T-helper 1 cell (primary cell): ENCODE results near the gene FOXP1.

Experiments
- DNase-seq, 5 donors: peaks; one replicate each; pipeline ENCODE4 v3.0.0-alpha.2; 2012 to 2020
- total RNA-seq, 4 donors: gene quantifications; one replicate each; lab custom pipeline; 2026; lab: John Stamatoyannopoulos, UW

Gene FOXP1
- total RNA-seq: 226 to 307 (median 287) reads per million in 4 donors

DNA sequence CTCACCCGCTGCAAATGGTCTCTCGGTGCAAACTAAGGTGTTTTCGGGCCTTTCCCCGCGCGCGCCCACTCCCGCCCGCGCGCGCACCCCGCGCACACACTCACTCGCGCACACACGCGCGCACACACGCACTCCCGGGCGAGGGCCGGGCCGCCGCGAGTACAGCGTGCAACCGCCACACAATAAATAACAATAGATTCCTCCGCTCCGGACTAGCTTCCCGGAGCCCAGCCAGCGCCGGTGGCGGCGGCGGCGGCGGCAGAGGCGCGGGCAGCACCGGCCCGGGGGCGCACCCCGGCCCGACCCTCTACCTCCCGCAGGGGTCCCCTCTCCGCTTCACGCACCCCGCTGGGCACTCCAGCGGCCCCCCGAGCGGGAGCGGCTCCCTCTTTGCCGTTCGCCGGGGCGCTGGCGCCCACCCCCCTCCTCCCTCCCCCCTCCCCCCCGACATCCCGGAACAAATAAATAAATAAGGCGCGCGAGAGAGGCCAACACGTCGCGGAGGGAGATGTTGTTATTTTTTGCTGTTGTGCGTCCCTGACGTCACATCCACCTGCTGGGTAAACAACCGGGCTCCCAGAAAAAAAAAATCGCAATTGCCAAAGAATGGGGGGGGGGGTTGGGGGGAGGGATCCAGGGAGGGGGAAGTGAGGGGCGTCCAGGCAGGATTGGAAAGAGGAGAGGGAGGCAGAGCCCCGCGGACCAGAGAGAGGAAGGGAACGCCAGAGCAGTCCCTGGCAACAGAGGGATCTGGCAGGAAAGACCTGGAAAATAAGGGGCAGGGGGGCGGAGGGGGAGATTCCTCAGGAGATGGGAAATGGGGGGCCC is at the start of gene FOXP1:
Gene FOXP1, minus strand, starts transcription at position 163 of the 828 bp plus-strand sequence. CDS start 385,347 bp downstream, outside the sequence.
- DNase-seq: peak; percentile 37 to 74 (median 51)

DNA sequence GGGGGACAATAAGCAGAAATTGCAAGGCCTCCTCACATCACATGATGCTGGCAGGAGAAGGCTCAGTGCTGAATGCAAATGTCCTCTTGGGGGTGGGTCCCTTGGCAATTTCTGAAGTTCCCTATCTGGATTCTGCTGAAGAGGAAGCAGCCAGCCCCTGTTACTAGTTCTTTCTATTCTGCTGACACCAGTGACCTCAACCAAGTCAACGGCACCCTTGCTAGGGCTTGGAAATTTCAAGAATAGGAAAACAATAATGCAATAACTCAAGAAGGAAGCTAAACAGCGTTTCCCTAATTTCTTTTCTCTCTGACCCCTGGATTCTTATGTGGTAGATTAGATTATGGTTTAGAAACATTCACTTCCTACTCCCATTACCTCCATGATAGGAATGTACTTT is 46.2 kb upstream of the FOXP1 start:
- no peak for DNase-seq

DNA sequence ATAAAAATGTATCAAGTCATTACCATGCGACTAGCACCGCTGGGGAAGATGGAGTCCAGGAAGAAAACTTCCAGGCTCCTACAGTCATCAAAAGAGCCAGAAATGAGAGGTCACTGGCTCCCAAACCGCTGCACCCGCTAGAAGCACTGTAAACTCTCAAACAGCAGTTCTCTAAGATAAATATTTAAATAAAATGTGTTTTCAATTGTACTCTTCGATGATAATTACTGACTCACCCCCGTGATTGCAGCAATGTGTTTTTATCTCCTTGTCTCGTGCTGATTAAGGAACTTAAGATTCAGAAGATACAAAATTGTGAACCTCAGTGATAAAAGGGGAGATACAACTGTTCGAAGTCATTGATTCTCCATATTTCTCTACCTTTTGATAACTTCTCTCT is 45.8 kb upstream of the FOXP1 start:
- DNase-seq: no peak

DNA sequence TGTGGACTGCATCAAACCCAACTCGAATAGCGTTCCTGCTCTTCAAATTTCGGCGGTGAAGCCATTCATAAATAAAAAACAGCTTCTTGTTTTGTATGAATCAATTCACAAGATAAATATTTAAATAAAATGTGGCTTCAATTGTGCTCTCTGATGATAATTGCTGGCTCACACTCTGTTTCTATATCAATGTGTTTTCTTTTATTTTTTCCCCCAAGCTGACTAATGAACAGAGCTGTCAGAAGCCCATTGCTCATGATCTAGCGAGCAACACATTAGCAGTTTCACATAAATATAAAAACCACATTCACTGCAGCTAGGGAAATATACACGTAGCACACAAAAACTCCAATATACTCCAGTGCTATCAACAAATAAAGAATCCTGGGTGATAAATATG is 45.0 kb upstream of the FOXP1 start:
- DNase-seq: no peak

DNA sequence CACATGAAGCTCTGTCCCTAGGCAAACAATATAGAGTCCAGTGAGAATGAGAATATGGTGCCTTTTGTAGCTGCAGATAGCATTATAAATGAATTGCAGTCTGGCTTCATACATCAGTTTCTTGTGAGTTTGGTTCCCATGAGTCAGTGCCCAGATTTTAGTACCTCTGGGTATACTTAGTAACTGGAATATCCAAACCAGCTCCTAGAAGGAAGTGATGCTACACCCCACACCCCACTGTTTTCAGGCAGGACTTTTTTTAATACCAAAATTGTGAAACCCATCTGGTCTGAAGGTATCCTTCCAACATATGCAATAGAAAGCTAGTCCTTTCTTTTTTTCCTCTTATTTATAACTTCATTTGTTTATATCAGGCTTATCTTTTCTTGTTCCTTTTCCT is 42.1 kb upstream of the FOXP1 start:
- DNase-seq: no peak

DNA sequence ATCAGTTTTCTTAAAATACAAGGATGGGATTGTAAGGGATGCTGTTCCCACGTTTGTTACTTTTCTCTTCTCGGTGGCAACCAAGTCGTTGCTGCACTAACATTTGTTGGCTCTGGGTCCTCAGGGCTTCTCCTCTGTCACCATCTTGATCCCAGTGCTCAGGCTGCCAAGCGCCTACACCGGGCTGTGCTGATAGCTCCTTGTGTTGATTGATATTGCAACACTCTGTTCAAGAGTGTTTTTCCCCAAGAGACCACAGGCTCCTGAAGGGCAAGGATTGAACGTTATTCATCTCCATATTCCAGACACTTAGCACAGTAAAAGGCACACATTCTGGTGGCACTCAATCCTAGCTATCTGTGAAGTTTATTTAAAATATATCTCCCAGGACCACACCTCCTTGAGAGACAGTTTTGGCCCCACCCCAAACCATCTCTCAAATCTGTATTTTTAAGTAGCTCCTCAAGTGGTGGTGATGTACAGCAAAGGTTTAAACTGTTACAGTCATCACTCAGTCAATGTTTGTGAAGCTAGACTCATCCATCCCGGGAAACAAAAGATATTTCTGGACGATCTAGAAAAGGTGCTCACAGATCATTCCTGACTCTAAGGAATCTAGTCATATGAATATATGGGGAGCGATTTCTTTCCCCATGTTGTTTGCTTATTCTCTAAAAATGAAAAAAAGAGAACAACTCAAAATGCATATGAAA is 38.5 kb upstream of the FOXP1 start:
- no peak for DNase-seq

DNA sequence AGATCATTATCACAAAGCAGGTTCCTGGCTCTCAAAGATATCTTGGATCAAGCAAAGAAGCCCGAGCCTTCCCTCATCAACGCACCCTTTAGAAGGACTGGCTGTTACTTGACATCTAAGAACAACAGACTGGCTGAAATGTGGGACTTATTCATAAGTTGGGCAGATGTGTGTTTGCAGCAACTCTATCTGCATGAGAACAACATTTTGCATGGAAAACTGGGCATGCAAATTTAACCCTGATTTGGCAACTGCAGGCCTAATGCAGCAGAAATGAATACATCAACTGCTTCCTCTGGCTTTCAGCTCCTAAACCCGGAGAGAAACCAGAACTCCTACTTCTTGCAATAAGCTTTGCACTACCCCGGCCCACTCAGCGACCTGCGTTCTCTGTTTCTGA is 35.0 kb upstream of the FOXP1 start:
- DNase-seq: no peak

DNA sequence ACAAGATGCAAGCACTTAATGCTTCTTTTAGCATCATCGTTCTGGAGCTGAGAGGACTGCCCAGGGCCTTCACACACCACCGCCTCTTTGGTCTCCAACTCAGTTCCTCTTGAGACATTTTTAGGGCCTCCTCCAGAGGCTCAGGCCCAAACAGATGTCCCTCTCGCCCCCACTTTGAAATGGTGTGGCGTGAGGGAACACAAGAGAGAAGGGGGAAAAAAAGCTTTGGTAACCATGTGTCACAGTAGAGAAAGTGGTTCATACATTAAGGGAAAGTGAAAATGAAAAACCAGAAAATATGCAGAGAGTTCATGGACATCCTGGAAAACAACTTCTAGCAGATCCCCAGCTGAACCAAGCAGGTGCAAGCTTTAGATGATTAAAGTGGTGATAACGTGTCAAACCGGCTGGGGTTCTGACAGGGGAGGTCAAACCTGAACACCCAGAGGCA is 33.1 kb upstream of the FOXP1 start:
- no peak for DNase-seq

DNA sequence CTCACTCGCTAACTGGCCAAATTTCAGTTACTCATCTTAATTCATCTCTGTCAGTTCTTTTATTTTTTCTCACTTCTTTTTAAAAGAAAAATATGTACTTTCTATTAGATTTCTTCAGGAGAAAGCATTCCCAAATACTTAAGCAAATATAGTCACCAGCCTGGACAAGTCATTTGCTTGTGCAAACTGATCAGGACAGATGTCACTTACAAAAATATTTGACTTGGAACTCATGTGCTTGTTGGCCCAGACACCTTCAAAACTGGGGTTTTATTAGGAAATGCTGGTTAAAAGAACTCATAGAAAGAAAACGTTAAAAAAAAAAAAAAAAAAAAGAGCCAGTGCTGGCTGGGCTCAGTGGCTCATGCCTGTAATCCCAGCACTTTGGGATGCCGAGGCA is 31.3 kb upstream of the FOXP1 start:
- DNase-seq: no peak

DNA sequence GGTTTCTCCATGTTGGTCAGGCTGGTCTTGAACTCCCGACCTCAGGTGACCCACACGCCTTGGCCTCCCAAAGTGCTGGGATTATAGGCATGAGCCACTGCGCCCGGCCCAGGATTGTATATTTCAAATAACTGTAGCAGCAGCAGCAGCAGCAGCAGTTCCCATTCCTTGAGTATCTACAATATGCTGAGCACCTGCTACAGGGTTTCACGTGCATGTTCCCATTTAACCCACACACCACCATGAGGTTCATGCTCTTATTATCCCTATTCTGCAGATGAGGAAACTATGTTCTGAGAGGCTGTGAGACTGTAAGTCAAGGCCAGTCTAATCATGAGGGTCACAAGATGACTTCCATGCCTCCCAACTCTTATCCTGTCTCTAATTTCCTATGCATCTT is 30.9 kb upstream of the FOXP1 start:
- DNase-seq: no peak

DNA sequence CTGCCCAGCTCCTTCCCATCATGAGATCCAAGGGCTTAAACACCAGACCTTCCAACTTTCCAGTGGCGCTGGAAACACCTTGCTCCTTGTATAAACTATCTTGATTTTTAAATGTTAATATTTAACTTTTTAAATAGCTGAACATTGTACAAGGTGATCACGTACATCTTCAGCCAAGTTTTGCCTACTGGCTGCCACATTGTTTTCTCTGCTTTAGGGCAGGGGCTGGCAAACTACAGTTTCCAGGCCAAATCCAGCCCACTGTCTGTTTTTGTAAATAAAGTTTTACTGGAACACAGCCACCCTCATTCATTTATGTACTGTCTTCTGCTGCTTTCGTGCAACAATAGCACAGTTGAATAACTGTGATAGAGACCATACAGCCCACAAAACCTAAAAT is 27.6 kb upstream of the FOXP1 start:
- no peak for DNase-seq

DNA sequence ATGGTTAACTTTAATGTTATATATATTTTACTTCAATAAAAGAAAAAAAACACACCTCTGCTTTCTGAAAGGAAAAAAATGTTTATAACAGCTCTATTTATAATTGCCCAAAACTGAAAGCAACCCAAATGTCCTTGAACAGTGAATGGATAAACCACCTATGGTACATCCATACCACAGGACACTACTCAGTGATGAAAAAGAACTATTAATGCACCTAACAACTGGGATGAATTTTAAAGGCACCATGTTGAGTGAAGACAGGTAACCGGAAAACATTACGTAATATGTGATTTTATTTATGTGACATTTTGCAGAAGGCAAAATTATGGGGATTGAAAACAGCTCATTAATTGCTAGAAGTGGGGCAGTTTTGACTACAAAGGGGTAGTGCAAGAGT is 23.8 kb upstream of the FOXP1 start:
- DNase-seq: no peak

DNA sequence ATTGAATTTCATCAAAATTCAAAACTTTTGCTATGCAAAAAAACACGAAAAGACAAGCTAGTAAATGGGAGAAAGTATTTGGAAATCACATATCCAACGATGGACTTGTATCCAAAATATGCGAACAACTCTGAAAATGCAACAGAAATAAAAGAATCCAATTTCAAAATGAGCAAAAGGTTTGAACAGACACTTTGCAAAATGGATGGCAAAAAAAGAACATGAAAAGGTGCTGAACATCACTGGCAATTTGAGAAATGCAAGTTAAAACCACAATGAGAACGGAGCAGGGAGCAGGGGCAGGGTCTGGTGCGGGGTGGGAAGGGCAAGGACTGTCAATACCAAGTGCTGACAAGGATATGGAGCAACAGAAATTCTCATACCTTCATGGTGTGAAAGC is 23.1 kb upstream of the FOXP1 start:
- no peak for DNase-seq

DNA sequence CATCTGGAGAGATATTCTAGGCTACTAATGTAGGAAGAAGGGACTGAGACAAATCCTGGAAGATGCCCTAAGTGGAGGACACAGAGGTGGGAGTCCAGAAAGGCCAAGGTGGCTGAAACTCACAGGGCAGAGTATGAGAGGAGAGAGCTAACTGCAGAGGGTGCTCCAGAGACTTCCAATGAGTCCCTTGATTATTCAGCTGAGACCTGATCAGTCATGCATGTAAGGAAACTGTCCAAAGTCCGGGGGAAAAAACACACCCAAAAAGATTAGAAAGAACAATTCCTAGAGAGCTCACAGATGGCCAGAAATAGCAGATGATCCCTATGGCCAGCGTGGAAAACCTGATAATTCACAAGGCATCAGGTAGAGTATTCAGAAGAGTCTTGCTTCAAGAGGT is 18.7 kb upstream of the FOXP1 start:
- DNase-seq: no peak

DNA sequence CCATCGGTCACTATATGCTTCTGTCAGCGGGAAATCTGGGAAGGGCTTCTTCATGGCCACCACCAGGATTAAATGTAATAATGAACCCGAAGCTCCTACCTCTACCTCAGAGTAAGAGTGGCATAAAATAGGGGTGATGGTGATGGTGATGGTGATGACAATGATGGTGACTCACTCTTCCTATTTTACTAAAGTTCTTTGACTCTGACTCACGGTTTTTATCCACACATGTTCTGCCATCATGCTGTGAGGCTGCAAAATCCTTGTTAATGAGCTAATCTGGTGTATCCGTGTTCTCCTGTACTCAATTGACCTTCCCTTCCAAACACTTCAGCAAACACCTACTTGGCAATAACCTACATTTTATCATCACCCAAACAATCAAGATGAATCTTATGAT is 18.3 kb upstream of the FOXP1 start:
- DNase-seq: no peak

DNA sequence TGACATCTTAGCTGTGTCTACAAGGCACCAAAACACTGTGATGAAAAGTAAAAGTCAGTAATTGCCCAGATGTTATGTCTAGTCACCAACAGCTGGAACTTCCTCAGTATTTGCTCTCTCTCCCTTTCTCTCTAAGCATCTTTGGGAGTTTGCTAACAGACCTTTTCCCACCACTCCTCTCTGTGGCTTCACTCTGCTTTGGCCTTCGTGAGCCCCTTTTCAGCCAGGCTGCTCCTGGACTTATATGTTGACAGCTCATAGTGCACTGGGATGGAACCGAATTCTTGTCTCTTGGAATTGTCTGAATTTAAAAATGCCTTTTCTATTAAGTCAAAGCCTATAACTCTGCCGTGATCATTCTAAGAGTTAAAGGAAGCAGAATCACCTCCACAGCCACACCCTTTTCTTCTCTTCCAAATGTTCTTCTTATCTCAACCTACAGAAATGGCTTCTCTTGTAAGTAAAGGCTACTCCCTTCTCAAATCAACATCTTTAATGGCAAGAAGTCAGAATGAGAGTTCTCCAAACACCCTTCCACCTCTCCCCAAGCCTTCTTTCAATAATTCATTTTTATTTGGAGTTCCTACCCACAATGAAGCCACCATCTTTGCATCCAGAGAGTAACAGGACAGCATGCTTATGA is 17.2 kb upstream of the FOXP1 start:
- DNase-seq: no peak

DNA sequence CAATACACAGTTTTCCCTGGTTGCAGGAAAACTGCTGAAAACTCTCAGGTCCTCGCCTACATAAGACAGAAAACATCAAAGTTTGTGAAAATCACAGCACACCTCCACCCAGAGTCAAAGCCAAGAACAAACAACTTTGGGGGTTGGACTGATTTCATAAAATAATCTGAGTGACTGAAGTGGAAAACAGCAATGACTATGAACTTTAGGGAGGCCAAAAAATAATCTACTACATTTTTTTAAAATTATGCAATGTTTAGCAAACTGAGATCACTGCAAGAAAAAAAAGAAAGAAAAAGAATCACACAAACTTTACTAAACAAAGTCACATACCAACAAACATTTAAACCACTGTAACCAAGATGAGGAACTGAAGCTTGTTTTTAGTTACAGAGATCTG is 15.9 kb upstream of the FOXP1 start:
- DNase-seq: no peak

DNA sequence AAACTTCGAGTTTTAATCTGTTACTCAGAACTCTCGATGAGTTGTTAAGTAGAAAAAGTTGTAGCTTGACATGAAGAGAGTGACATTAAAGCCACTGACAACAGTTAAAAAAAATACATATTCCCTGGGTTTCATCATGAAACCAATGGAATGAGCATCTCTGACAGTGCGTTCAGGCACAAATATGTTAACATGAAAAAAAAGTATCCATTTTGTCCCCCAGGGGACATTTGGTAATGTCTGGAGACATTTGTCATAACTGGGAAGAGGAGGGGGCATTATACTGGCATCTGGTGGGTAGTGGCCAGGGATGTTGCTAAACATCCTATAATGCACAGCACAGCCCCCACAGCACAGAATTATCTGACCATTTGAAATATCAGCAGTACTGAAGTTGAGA is 14.8 kb upstream of the FOXP1 start:
- no peak for DNase-seq

DNA sequence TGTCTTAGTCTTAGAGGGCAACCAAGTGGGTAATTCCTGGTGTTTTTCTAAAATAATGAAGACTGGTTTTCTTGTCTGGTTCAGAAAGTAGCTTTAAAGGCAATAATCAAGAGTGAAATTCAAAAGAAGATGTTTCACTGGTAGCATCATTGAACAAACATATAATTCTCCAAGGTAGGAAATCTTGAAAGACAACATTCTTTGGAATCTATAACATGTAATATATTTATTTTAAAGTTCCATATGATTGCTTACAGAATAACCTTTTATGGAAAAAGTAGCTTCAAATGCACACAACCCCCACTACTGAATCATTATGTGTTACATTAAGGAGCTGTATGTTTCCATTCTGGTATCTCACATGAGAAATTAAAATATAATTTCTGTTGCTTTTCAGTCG is 13.8 kb upstream of the FOXP1 start:
- no peak for DNase-seq

DNA sequence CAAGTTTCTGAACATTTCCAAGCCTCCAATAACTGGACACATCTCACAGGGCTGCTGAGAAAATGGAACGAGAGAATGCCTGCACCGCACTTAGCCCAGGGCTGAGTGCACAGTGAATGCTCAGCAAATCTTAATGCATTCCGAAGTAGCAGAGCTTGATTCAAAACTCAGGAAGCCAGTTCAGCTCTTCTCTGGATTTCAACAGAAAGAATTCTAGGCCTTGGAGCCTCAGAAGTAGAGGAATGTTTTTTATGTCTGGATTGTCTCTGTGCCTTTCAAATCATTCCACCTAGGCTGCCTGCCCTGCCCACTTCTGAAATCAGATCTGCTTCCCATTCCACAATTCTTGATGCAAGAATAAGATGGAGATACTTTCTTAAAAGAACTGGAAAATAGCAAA is 9.6 kb upstream of the FOXP1 start:
- no peak for DNase-seq

DNA sequence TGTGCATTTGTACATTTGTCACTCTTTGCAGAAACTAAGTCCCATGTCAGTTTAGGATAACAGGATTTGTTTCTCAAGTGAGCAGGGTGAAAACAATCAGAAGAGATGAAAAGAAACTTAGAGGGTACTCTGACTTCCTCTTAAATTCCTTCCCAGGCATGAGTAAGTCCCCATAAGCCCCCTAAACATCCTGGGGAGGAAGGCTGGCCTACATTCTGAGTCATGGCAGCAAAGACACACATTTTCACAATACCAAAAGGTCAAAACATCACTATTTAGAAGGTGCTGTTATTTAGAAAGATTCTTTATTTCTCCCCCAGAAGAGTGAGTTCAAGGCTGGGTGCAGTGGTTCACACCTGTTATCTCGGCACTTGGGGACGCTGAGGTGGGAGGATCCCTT is 7.6 kb upstream of the FOXP1 start:
- DNase-seq: no peak

DNA sequence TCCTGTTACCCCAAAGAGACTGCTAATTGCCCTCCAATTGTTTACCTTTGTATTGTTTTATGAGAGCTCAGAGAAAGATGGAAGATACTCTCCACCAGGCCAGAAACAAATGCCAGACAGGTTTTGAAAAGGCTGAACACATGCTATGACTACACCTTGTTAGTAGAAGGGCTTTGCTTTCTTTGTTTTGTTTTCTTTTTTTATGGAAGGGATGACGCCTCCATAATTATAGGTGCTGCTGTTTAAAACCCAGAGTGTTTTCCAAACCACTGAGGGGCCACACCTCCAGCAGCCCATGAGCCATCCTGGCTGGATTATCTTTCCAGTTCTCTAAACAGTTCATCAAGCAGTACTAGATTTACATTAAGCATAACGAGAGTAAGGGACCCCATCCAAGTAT is 5.6 kb upstream of the FOXP1 start:
- DNase-seq: no peak

DNA sequence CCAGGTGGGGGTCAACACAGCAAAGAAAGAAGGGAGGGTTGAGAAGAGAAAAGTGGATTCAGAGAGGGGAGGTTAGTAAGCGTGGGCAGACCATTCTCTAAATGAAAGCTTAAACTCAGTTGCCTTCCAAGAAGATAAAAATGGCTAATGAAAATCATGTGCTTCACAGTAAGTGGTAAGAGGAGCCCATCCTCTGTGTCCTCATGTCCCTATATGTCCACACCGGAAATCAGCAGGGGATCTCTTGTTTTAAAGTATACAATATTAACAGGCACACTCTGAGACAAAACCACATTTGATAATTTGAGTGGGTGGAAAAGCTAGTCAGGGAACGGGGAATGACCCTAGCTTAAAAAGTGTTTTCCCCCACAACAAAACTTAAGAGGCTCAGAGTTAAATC is 4.4 kb upstream of the FOXP1 start:
- no peak for DNase-seq

DNA sequence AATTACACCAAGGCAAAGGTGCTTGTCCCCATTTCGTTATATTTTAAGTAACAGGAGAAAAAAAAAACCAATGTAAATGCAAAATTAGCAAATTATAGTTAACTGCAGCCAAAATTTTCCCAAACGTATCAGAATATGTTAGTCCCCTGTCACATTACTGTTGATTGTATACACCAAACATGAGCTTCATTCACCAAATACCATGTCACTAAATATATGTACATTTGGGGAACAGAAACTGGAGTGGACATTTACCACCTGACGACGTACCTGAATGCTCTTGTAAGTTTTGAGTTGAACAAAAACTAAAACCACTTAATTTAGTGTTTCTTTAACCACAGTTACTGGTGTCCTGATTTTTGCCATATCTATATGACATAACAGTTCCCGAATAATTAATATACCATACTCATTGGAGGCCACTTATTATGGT is 3.3 kb upstream of the FOXP1 start:
- no peak for DNase-seq
